ENCODE results near the gene RBM19.

RBM19 gene

GRCh38 chr12:113786107-113786506 lies 180.0 kb downstream of the RBM19 start:
- peaks cover 0 to 4% of the 10 kb centered on the region in 2 donors for H3K27me3 ChIP-seq (ENCODE audit: control insufficient read depth in 1 of 2, insufficient read depth in 2 of 2, low read length in 2 of 2)
- H3K4me3 ChIP-seq (ENCODE audit: low read depth in 1 of 2, low read length in 2 of 2), result no peak overlapping the region
- H3K9me3 ChIP-seq (ENCODE audit: low read length), result peaks cover 8% of the 10 kb centered on the region
- no peak overlapping the region for H3K27ac ChIP-seq (ENCODE audit: low read depth, low read length)
- H3K4me1 ChIP-seq (ENCODE audit: insufficient read depth, low read length), result no peaks in the 10 kb centered on the region
- H3K36me3 ChIP-seq (ENCODE audit: insufficient read depth, low read length), result no peaks in the 10 kb centered on the region
- H3K9ac ChIP-seq (ENCODE audit: low read length), result no peak overlapping the region

- Histone ChIP-seq H3K36me3 (ENCODE audit: insufficient read depth, low read length) (no peaks in the 10 kb centered on the region), H3K9me3 (ENCODE audit: low read length) (peaks cover 8% of the 10 kb centered on the region), H3K4me1 (ENCODE audit: insufficient read depth, low read length) (no peaks in the 10 kb centered on the region), H3K9ac (ENCODE audit: low read length) (no peak overlapping the region), H3K4me3 (ENCODE audit: low read depth in 1 of 2, low read length in 2 of 2) (no peak overlapping the region), H3K27me3 (ENCODE audit: control insufficient read depth in 1 of 2, insufficient read depth in 2 of 2, low read length in 2 of 2) (peaks cover 1 to 12% of the 10 kb centered on the region in 2 donors), H3K27ac (ENCODE audit: low read depth, low read length) (no peak overlapping the region)
Measured at GRCh38 chr12:113783811-113784210, 182.3 kb downstream of the RBM19 start.

- peaks cover 8% of the 10 kb centered on the region for H3K9me3 ChIP-seq (ENCODE audit: low read length)
- no peaks in the 10 kb centered on the region for H3K36me3 ChIP-seq (ENCODE audit: insufficient read depth, low read length)
- peaks cover 6 to 20% of the 10 kb centered on the region in 2 donors for H3K27me3 ChIP-seq (ENCODE audit: control insufficient read depth in 1 of 2, insufficient read depth in 2 of 2, low read length in 2 of 2)
- H3K9ac ChIP-seq (ENCODE audit: low read length), result no peak overlapping the region
- no peak overlapping the region for H3K27ac ChIP-seq (ENCODE audit: low read depth, low read length)
- H3K4me3 ChIP-seq (ENCODE audit: low read depth in 1 of 2, low read length in 2 of 2), result no peak overlapping the region
- H3K4me1 ChIP-seq (ENCODE audit: insufficient read depth, low read length), result no peaks in the 10 kb centered on the region
Measured at GRCh38 chr12:113782873-113783272, 183.3 kb downstream of the RBM19 start.

GRCh38 chr12:113781415-113782198 lies 184.5 kb downstream of the RBM19 start:
- H3K9me3 ChIP-seq (ENCODE audit: low read length), result peaks cover 8% of the 10 kb centered on the region
- H3K27ac ChIP-seq (ENCODE audit: low read depth, low read length), result no peak overlapping the region
- H3K36me3 ChIP-seq (ENCODE audit: insufficient read depth, low read length), result no peaks in the 10 kb centered on the region
- no peak overlapping the region for H3K9ac ChIP-seq (ENCODE audit: low read length)
- H3K27me3 ChIP-seq (ENCODE audit: control insufficient read depth in 1 of 2, insufficient read depth in 2 of 2, low read length in 2 of 2), result peaks cover 6 to 20% of the 10 kb centered on the region in 2 donors
- no peaks in the 10 kb centered on the region for H3K4me1 ChIP-seq (ENCODE audit: insufficient read depth, low read length)
- H3K4me3 ChIP-seq (ENCODE audit: low read depth in 1 of 2, low read length in 2 of 2), result no peak overlapping the region

- H3K4me1 ChIP-seq (ENCODE audit: insufficient read depth, low read length), result no peaks in the 10 kb centered on the region
- no peaks in the 10 kb centered on the region for H3K36me3 ChIP-seq (ENCODE audit: insufficient read depth, low read length)
- no peak overlapping the region for H3K27ac ChIP-seq (ENCODE audit: low read depth, low read length)
- H3K9me3 ChIP-seq (ENCODE audit: low read length), result peaks cover 4% of the 10 kb centered on the region
- H3K4me3 ChIP-seq (ENCODE audit: low read depth in 1 of 2, low read length in 2 of 2), result no peak overlapping the region
- H3K27me3 ChIP-seq (ENCODE audit: control insufficient read depth in 1 of 2, insufficient read depth in 2 of 2, low read length in 2 of 2), result peaks cover 11 to 20% of the 10 kb centered on the region in 2 donors
- H3K9ac ChIP-seq (ENCODE audit: low read length), result no peak overlapping the region
Measured at GRCh38 chr12:113779774-113780173, 186.4 kb downstream of the RBM19 start.

- H3K36me3 ChIP-seq (ENCODE audit: insufficient read depth, low read length), result no peaks in the 10 kb centered on the region
- no peak overlapping the region for H3K27ac ChIP-seq (ENCODE audit: low read depth, low read length)
- no peak overlapping the region for H3K4me3 ChIP-seq (ENCODE audit: low read depth in 1 of 2, low read length in 2 of 2)
- H3K9me3 ChIP-seq (ENCODE audit: low read length), result peaks cover 4% of the 10 kb centered on the region
- no peak overlapping the region for H3K9ac ChIP-seq (ENCODE audit: low read length)
- peaks cover 11 to 21% of the 10 kb centered on the region in 2 donors for H3K27me3 ChIP-seq (ENCODE audit: control insufficient read depth in 1 of 2, insufficient read depth in 2 of 2, low read length in 2 of 2)
- no peaks in the 10 kb centered on the region for H3K4me1 ChIP-seq (ENCODE audit: insufficient read depth, low read length)
Measured at GRCh38 chr12:113778432-113779132, 187.5 kb downstream of the RBM19 start.

- no peak overlapping the region for H3K9ac ChIP-seq (ENCODE audit: low read length)
- H3K4me3 ChIP-seq (ENCODE audit: low read depth in 1 of 2, low read length in 2 of 2), result no peak overlapping the region
- no peaks in the 10 kb centered on the region for H3K36me3 ChIP-seq (ENCODE audit: insufficient read depth, low read length)
- H3K27me3 ChIP-seq (ENCODE audit: control insufficient read depth in 1 of 2, insufficient read depth in 2 of 2, low read length in 2 of 2), result peaks cover 11 to 21% of the 10 kb centered on the region in 2 donors
- no peaks in the 10 kb centered on the region for H3K4me1 ChIP-seq (ENCODE audit: insufficient read depth, low read length)
- peaks cover 4% of the 10 kb centered on the region for H3K9me3 ChIP-seq (ENCODE audit: low read length)
- H3K27ac ChIP-seq (ENCODE audit: low read depth, low read length), result no peak overlapping the region
Measured at GRCh38 chr12:113777751-113778150, 188.4 kb downstream of the RBM19 start.

- Histone ChIP-seq H3K27me3 (ENCODE audit: control insufficient read depth in 1 of 2, insufficient read depth in 2 of 2, low read length in 2 of 2) (peaks cover 11 to 19% of the 10 kb centered on the region in 2 donors), H3K4me3 (ENCODE audit: low read depth in 1 of 2, low read length in 2 of 2) (no peak overlapping the region), H3K27ac (ENCODE audit: low read depth, low read length) (no peak overlapping the region), H3K9ac (ENCODE audit: low read length) (no peak overlapping the region), H3K36me3 (ENCODE audit: insufficient read depth, low read length) (no peaks in the 10 kb centered on the region), H3K9me3 (ENCODE audit: low read length) (peaks cover 3% of the 10 kb centered on the region), H3K4me1 (ENCODE audit: insufficient read depth, low read length) (no peaks in the 10 kb centered on the region)
Measured at GRCh38 chr12:113776536-113776935, 189.6 kb downstream of the RBM19 start.

- Histone ChIP-seq H3K9me3 (ENCODE audit: low read length) (no peaks in the 10 kb centered on the region), H3K9ac (ENCODE audit: low read length) (no peak overlapping the region), H3K27ac (ENCODE audit: low read depth, low read length) (no peak overlapping the region), H3K36me3 (ENCODE audit: insufficient read depth, low read length) (no peaks in the 10 kb centered on the region), H3K4me1 (ENCODE audit: insufficient read depth, low read length) (no peaks in the 10 kb centered on the region), H3K27me3 (ENCODE audit: control insufficient read depth in 1 of 2, insufficient read depth in 2 of 2, low read length in 2 of 2) (peaks cover 11 to 15% of the 10 kb centered on the region in 2 donors), H3K4me3 (ENCODE audit: low read depth in 1 of 2, low read length in 2 of 2) (no peak overlapping the region)
Measured at GRCh38 chr12:113774526-113774925, 191.6 kb downstream of the RBM19 start.

- Histone ChIP-seq H3K36me3 (ENCODE audit: insufficient read depth, low read length) (no peaks in the 10 kb centered on the region), H3K4me1 (ENCODE audit: insufficient read depth, low read length) (no peaks in the 10 kb centered on the region), H3K9ac (ENCODE audit: low read length) (no peak overlapping the region), H3K9me3 (ENCODE audit: low read length) (no peaks in the 10 kb centered on the region), H3K27ac (ENCODE audit: low read depth, low read length) (no peak overlapping the region), H3K27me3 (ENCODE audit: control insufficient read depth in 1 of 2, insufficient read depth in 2 of 2, low read length in 2 of 2) (peaks cover 3 to 6% of the 10 kb centered on the region in 2 donors), H3K4me3 (ENCODE audit: low read depth in 1 of 2, low read length in 2 of 2) (no peak overlapping the region)
Measured at GRCh38 chr12:113772505-113773030, 193.6 kb downstream of the RBM19 start.

GRCh38 chr12:113770389-113770865 lies 195.7 kb downstream of the RBM19 start:
- H3K27ac ChIP-seq (ENCODE audit: low read depth, low read length), result no peak overlapping the region
- no peak overlapping the region for H3K9ac ChIP-seq (ENCODE audit: low read length)
- H3K4me1 ChIP-seq (ENCODE audit: insufficient read depth, low read length), result no peaks in the 10 kb centered on the region
- H3K27me3 ChIP-seq (ENCODE audit: control insufficient read depth in 1 of 2, insufficient read depth in 2 of 2, low read length in 2 of 2), result peaks cover 3 to 5% of the 10 kb centered on the region in 2 donors
- H3K4me3 ChIP-seq (ENCODE audit: low read depth in 1 of 2, low read length in 2 of 2), result no peak overlapping the region
- no peaks in the 10 kb centered on the region for H3K9me3 ChIP-seq (ENCODE audit: low read length)
- H3K36me3 ChIP-seq (ENCODE audit: insufficient read depth, low read length), result no peaks in the 10 kb centered on the region
